T-helper 1 cell (primary cell): ENCODE results near the gene LIF.
"Not testable (repeated sequence)": the region's sequence is repeated elsewhere in the genome, so short reads cannot be mapped to it uniquely, and the experiment has no call there.

Experiments
- DNase-seq, 5 donors: peaks; one replicate each; pipeline ENCODE4 v3.0.0-alpha.2; 2012 to 2020

The LIF gene

GRCh38 chr22:30241576-30242371 is 4.8 kb downstream of the LIF start:
- DNase-seq: no peak

- DNase-seq: no peak
Observed at GRCh38 chr22:30240541-30241417, 5.8 kb downstream of the LIF start.

- DNase-seq: no peak
Observed at GRCh38 chr22:30239488-30240405, 6.8 kb downstream of the LIF start.

- no peak for DNase-seq
Observed at GRCh38 chr22:30238661-30239487, 7.7 kb downstream of the LIF start.

- DNase-seq: no peak
Observed at GRCh38 chr22:30238136-30238535, 8.4 kb downstream of the LIF start.

- no peak for DNase-seq
Observed at GRCh38 chr22:30236875-30237274, 9.7 kb downstream of the LIF start.

- no peak for DNase-seq
Observed at GRCh38 chr22:30235687-30236170, 10.8 kb downstream of the LIF start.

GRCh38 chr22:30234786-30235470 is 11.6 kb downstream of the LIF start:
- no peak for DNase-seq

- DNase-seq: not testable (repeated sequence)
Observed at GRCh38 chr22:30234325-30234724, 12.2 kb downstream of the LIF start.

GRCh38 chr22:30233582-30233981 is 13.0 kb downstream of the LIF start:
- DNase-seq: no peak

- no peak for DNase-seq
Observed at GRCh38 chr22:30232716-30233218, 13.8 kb downstream of the LIF start.

- no peak for DNase-seq
Observed at GRCh38 chr22:30230787-30231461, 15.6 kb downstream of the LIF start.

- no peak for DNase-seq
Observed at GRCh38 chr22:30230330-30230729, 16.2 kb downstream of the LIF start.

GRCh38 chr22:30228509-30229359 is 17.8 kb downstream of the LIF start:
- no peak for DNase-seq

- no peak for DNase-seq
Observed at GRCh38 chr22:30227438-30228228, 18.9 kb downstream of the LIF start.

- no peak for DNase-seq
Observed at GRCh38 chr22:30226192-30226832, 20.2 kb downstream of the LIF start.

GRCh38 chr22:30225220-30225927 is 21.2 kb downstream of the LIF start:
- no peak for DNase-seq
